BLaER1 treated with 17β-estradiol and CSF1 and Interleukin-3, amounts not matched to agents 10 nM and 100 nM (cell line): ENCODE data around the gene ACACB.

Experiments used
- H3K27ac ChIP-seq, 11 experiments: shearing (Covaris generic); formaldehyde crosslinking; 2 replicates each; pipeline ENCODE4 v1.8.1; 2022
- H3K27me3 ChIP-seq, 11 experiments: shearing (Covaris generic); formaldehyde crosslinking; 2 replicates each; pipeline ENCODE4 v1.8.1; 2022
- H3K36me3 ChIP-seq, 11 experiments: shearing (Covaris generic); formaldehyde crosslinking; 2 replicates each; pipeline ENCODE4 v1.8.1; 2022
- H3K4me1 ChIP-seq, 10 experiments: shearing (Covaris generic); formaldehyde crosslinking; 2 replicates each; pipeline ENCODE4 v1.8.1; 2022
- H3K4me2 ChIP-seq, 11 experiments: shearing (Covaris generic); formaldehyde crosslinking; 2 replicates each; pipeline ENCODE4 v1.8.1; 2022
- H3K4me3 ChIP-seq, 10 experiments: shearing (Covaris generic); formaldehyde crosslinking; 2 replicates each; pipeline ENCODE4 v1.8.1; 2022
- H3K9ac ChIP-seq, 11 experiments: shearing (Covaris generic); formaldehyde crosslinking; 2 replicates each; pipeline ENCODE4 v1.8.1; 2022
- H3K9me3 ChIP-seq, 11 experiments: shearing (Covaris generic); formaldehyde crosslinking; replicated peaks in 1 of 11; 2 replicates each; pipeline ENCODE4 v1.8.1; 2022
- H4K20me1 ChIP-seq, 11 experiments: shearing (Covaris generic); formaldehyde crosslinking; 2 replicates each; pipeline ENCODE4 v1.8.1; 2022
- Cebpa-rat ChIP-seq, 11 experiments: shearing (Covaris generic); IDR thresholded peaks; 2 replicates each; pipeline ENCODE4 v1.8.1; 2022

The ACACB gene

GRCh38 chr12:109302770-109303169 is 186.4 kb downstream of the ACACB start:
- Histone ChIP-seq H3K27me3 (peaks cover 19 to 31% (median 23%) of the 10 kb centered on the region in 11 experiments), H3K4me1 (peaks cover 0 to 8% (median 7%) of the 10 kb centered on the region in 10 experiments; a peak in 13 of 20 replicates), H3K9ac (no peak overlapping the region), H4K20me1 (peaks cover 0 to 31% (median 8%) of the 10 kb centered on the region in 11 experiments; a peak in 9 of 22 replicates), H3K4me3 (no peak overlapping the region), H3K27ac (no peak overlapping the region), H3K9me3 (no peaks in the 10 kb centered on the region), H3K36me3 (no peaks in the 10 kb centered on the region), H3K4me2 (no peak overlapping the region)
- TF ChIP-seq Cebpa-rat (IDR thresholded peaks at IDR 0.05): no peak

- peaks cover 0 to 44% (median 18%) of the 10 kb centered on the region in 11 experiments; a peak in 16 of 22 replicates for H4K20me1 ChIP-seq
- no peaks in the 10 kb centered on the region for H3K9me3 ChIP-seq
- H3K4me2 ChIP-seq: peak overlapping the region in 8 of 11 experiments; percentile 26 to 72 (median 44); a peak in 14 of 22 replicates
- peaks cover 36 to 48% (median 40%) of the 10 kb centered on the region in 11 experiments for H3K27me3 ChIP-seq
- peaks cover 4 to 14% (median 9%) of the 10 kb centered on the region in 10 experiments; a peak in 18 of 20 replicates for H3K4me1 ChIP-seq
- H3K9ac ChIP-seq: no peak overlapping the region; a peak in 1 of 22 replicates
- no peak overlapping the region for H3K4me3 ChIP-seq
- H3K36me3 ChIP-seq: no peaks in the 10 kb centered on the region
- no peak overlapping the region for H3K27ac ChIP-seq
- TF ChIP-seq Cebpa-rat (IDR thresholded peaks at IDR 0.05): no peak
Measured at GRCh38 chr12:109304485-109304884, 188.1 kb downstream of the ACACB start.

- no peak overlapping the region for H3K27ac ChIP-seq
- H3K9ac ChIP-seq: no peak overlapping the region
- H3K4me1 ChIP-seq: peaks cover 4 to 25% (median 20%) of the 10 kb centered on the region in 10 experiments; a peak in 18 of 20 replicates
- H4K20me1 ChIP-seq: peaks cover 0 to 55% (median 29%) of the 10 kb centered on the region in 11 experiments; a peak in 16 of 22 replicates
- no peak overlapping the region for H3K4me2 ChIP-seq
- no peaks in the 10 kb centered on the region for H3K9me3 ChIP-seq
- no peak for TF ChIP-seq Cebpa-rat (IDR thresholded peaks at IDR 0.05)
- no peaks in the 10 kb centered on the region for H3K36me3 ChIP-seq
- H3K27me3 ChIP-seq: peaks cover 47 to 59% (median 51%) of the 10 kb centered on the region in 11 experiments
- no peak overlapping the region for H3K4me3 ChIP-seq
Measured at GRCh38 chr12:109305547-109305946, 189.2 kb downstream of the ACACB start.

GRCh38 chr12:109307051-109307450 is 190.7 kb downstream of the ACACB start:
- H3K4me2 ChIP-seq: no peak overlapping the region
- H3K36me3 ChIP-seq: no peaks in the 10 kb centered on the region
- H3K4me1 ChIP-seq: peaks cover 4 to 27% (median 24%) of the 10 kb centered on the region in 10 experiments; a peak in 18 of 20 replicates
- no peak overlapping the region for H3K27ac ChIP-seq
- peaks cover 62 to 74% (median 66%) of the 10 kb centered on the region in 11 experiments for H3K27me3 ChIP-seq
- H3K9me3 ChIP-seq: no peaks in the 10 kb centered on the region
- H3K4me3 ChIP-seq: no peak overlapping the region
- TF ChIP-seq Cebpa-rat (IDR thresholded peaks at IDR 0.05): no peak
- H3K9ac ChIP-seq: no peak overlapping the region
- H4K20me1 ChIP-seq: peaks cover 0 to 55% (median 30%) of the 10 kb centered on the region in 11 experiments; a peak in 16 of 22 replicates

- peaks cover 0 to 55% (median 30%) of the 10 kb centered on the region in 11 experiments; a peak in 16 of 22 replicates for H4K20me1 ChIP-seq
- no peak for TF ChIP-seq Cebpa-rat (IDR thresholded peaks at IDR 0.05)
- peaks cover 4 to 27% (median 24%) of the 10 kb centered on the region in 10 experiments; a peak in 18 of 20 replicates for H3K4me1 ChIP-seq
- H3K9ac ChIP-seq: peak within 1 kb of the TSS in 8 of 11 experiments; percentile 18 to 59 (median 43); a peak in 11 of 22 replicates
- H3K36me3 ChIP-seq: no peaks in the 10 kb centered on the region
- peaks cover 73 to 89% (median 82%) of the 10 kb centered on the region in 11 experiments for H3K27me3 ChIP-seq
- peak within 1 kb of the TSS; percentile 90 to 99 (median 96) for H3K4me2 ChIP-seq
- no peaks in the 10 kb centered on the region for H3K9me3 ChIP-seq
- peak within 1 kb of the TSS; percentile 54 to 72 (median 62) for H3K4me3 ChIP-seq
- H3K27ac ChIP-seq: no peak within 1 kb of the TSS
Measured at GRCh38 chr12:109308534-109309380, 192.4 kb downstream of the ACACB start, which contains the start of gene FOXN4. Gene FOXN4, minus strand, starts transcription at chr12:109309284. Its CDS starts 963 bp downstream, at chr12:109308321.

- Histone ChIP-seq H3K4me2 (peak overlapping the region; percentile 90 to 99 (median 96)), H3K9me3 (no peaks in the 10 kb centered on the region), H3K4me1 (peaks cover 4 to 22% (median 19%) of the 10 kb centered on the region in 10 experiments; a peak in 18 of 20 replicates), H3K9ac (peak overlapping the region in 8 of 11 experiments; percentile 18 to 59 (median 43); a peak in 11 of 22 replicates), H3K4me3 (peak overlapping the region; percentile 54 to 72 (median 62)), H3K27ac (no peak overlapping the region), H3K36me3 (no peaks in the 10 kb centered on the region), H4K20me1 (peaks cover 0 to 52% (median 30%) of the 10 kb centered on the region in 11 experiments; a peak in 16 of 22 replicates), H3K27me3 (peaks cover 73 to 88% (median 82%) of the 10 kb centered on the region in 11 experiments)
- no peak for TF ChIP-seq Cebpa-rat (IDR thresholded peaks at IDR 0.05)
Measured at GRCh38 chr12:109309381-109310246, 193.2 kb downstream of the ACACB start.

GRCh38 chr12:109310247-109311125 is 194.1 kb downstream of the ACACB start:
- no peak for TF ChIP-seq Cebpa-rat (IDR thresholded peaks at IDR 0.05)
- H3K27me3 ChIP-seq: peaks cover 73 to 85% (median 80%) of the 10 kb centered on the region in 11 experiments
- peaks cover 4 to 20% (median 17%) of the 10 kb centered on the region in 10 experiments; a peak in 18 of 20 replicates for H3K4me1 ChIP-seq
- peak overlapping the region in 2 of 11 experiments; percentile 49 to 50; a peak in 3 of 22 replicates for H3K9ac ChIP-seq
- no peak overlapping the region for H3K27ac ChIP-seq
- peak overlapping the region; percentile 90 to 99 (median 96) for H3K4me2 ChIP-seq
- H4K20me1 ChIP-seq: peaks cover 0 to 44% (median 30%) of the 10 kb centered on the region in 11 experiments; a peak in 16 of 22 replicates
- peak overlapping the region; percentile 54 to 72 (median 62) for H3K4me3 ChIP-seq
- H3K36me3 ChIP-seq: no peaks in the 10 kb centered on the region
- H3K9me3 ChIP-seq: no peaks in the 10 kb centered on the region
